HS-27A (cell line): ENCODE data around the gene NUP188.

Source experiments
- DNase-seq: peaks from one replicate; pipeline ENCODE4 v3.0.0-alpha.2; 2012; ENCODE audit warnings: low read depth, missing footprints

Gene NUP188

DNA sequence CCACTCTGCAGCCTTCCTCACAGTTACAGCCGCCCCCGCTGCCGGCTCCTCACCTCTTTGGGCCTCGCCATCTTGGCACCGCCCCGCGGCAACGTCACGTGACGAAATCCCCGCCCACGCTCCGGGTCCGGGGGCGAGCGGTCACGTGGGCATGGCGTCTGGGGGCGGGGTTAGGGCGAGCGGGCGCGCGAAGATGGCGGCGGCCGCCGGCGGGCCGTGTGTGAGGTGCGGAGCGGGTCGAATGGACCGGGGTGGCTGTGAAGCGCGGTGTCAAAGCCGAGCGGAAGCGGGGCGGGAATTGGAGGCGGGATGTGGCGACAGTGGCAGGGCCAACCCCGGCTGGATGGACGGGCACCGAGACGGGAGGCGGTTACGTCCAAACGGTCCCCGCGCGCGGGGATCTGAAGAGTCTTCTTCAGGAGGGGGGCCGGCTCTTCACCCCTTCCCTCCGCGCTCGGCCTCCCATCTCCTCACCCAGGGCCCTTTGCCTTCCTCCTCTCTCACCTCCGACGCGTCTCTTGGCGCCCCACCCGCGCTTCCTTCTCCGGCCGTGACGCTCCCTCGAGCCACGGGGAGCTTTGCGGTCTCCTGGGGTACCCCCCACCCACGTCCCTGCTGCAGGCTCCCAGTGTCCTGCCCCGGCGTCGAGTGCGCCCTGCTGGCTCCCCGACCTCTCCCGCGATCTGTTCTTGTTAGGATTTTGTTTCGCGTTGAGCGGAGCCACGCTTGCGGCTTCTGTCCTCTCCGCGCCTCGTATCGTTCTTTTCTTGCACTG is at the start of gene NUP188, which contains the start of gene DOLK:
TSS of gene NUP188 (plus strand) at position 173 of the 775 bp plus-strand sequence. CDS start at position 194, 21 bp downstream.
TSS of gene DOLK (minus strand) at position 77 of the 775 bp plus-strand sequence. CDS start 300 bp downstream, outside the sequence.
- peak; percentile 71 for DNase-seq

- DNase-seq: no peak
Observed at GRCh38 chr9:128898382-128898781, 49.1 kb upstream of the NUP188 start.

- no peak for DNase-seq
Observed at GRCh38 chr9:128898845-128899565, 48.5 kb upstream of the NUP188 start.

GRCh38 chr9:128899566-128900322 is 47.8 kb upstream of the NUP188 start:
- no peak for DNase-seq

DNA sequence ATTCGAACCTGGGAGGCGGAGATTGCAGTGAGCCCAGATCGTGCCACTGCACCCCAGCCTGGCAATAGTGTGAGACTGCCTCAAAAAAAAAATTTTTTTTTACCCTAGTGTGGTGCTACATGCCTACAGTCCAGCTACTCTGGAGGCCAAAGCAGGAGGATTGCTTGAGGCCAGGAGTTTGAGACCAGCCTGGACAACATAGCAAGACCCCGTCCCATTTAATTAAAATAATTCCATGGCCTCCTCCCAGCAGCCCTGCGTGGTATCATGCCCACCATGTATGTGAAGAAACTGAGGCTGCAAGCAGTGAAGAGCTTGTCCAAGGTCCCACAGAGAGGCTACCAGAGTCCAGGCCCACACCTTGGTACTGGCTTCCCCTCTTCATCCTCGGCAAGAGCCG is 46.1 kb upstream of the NUP188 start:
- no peak for DNase-seq

DNA sequence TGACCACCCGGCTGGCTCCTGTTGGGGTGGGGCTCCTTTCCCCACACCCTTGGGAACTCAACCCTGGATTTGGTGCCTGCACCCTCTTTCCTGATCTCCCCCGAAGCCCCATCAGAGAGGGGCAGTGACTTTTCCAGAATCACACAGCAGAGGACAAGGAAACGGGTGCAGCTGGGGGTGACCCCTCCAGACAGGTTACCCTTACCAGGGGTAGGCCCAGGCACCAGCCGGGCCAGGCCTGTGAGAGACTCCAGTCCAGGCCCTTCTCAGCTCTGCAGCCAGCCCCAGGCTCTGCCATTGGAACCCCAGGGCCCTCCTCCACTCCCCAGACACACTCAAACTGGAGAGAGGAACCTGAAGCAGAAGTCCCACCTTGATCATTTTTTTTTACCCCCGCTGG is 45.7 kb upstream of the NUP188 start:
- no peak for DNase-seq

DNA sequence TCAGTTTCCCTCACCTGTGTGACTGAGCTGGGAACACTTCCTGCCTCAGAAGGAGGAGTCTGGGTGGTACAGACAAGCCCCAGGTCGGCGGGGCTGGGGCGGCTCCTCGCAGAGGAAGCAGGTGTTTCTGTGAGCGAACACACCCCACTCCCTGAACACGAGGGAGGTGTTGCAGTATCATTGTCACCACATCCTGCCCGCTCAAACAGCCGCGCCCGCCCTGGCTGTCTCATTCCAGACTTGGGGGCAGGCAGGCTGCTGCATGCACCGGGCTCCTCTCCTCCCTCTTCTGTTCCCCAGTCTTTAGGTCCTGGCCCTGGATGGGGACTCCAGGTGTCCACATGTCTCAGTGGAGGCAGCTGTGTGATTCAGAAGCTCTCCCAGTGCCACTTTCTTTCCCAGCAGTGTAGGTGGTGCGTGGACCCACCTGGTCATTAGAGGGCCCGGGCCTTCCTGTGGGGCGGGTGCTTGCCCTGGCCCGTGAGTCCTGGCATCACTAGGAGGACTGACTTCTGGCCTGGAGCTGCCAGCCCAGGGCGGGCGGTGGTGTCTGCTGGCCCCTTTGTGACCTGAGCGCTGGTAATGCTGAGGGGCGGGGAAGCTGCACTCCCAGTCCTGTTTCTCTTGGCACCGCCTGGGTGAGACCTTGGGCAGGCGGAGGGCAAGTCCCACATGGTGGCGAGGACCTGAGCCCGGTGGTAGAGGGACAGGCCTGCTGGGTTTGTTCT is 45.0 kb upstream of the NUP188 start:
- no peak for DNase-seq

GRCh38 chr9:128903079-128903461 is 44.4 kb upstream of the NUP188 start:
- no peak for DNase-seq

DNA sequence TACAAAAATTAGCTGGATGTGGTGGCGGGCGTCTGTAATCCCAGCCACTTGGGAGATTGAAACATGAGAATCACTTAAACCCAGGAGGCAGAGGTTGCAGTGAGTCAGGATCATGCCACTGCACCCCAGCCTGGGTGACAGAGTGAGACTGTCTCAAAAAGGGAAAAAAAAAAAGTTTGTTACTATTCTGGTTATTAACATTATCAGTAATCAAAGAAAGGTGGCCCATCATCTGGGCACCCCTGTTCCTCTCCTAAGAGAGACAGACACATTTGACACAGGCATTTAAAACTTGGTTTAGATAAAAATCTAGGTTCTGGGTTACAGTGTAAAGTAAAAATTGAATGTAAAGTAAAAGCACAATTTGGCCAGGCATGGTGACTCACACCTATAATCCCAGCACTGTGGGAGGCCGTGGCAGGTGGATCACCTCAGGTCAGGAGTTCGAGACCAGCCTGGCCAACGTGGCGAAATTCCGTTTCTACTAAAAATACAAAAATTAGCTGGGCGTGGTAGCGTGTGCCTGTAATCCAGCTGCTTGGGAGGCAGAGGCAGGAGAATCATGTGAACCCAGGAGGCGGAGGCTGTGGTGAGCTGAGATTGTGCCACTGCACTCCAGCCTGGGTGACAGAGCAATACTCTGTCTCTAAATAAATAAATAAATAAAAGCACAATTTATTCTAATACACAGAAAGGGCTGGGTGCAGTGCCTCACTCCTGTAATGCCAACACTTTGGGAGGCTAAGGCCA is 43.5 kb upstream of the NUP188 start:
- DNase-seq: no peak

DNA sequence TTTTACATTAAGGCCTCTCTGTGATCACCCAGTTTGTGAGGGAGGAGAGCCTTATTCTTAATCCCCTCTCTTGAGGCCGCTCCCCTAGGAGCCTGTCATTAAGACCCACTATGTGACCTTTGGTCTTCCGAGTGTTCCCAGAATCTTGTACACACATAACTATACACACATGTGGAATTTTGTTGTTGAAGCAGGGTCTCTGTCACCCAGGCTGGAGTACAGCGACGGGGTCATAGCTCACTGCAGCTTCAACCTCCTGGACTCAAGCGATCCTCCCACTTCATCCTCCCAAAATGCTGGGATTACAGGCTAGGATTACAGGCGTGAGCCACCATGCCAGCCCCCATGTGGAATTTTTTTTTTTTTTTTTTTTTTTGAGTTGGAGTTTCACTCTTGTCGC is 41.5 kb upstream of the NUP188 start:
- no peak for DNase-seq

GRCh38 chr9:128906741-128907140 is 40.8 kb upstream of the NUP188 start:
- no peak for DNase-seq

GRCh38 chr9:128908372-128908771 is 39.1 kb upstream of the NUP188 start:
- no peak for DNase-seq

GRCh38 chr9:128909859-128910258 is 37.6 kb upstream of the NUP188 start:
- no peak for DNase-seq

DNA sequence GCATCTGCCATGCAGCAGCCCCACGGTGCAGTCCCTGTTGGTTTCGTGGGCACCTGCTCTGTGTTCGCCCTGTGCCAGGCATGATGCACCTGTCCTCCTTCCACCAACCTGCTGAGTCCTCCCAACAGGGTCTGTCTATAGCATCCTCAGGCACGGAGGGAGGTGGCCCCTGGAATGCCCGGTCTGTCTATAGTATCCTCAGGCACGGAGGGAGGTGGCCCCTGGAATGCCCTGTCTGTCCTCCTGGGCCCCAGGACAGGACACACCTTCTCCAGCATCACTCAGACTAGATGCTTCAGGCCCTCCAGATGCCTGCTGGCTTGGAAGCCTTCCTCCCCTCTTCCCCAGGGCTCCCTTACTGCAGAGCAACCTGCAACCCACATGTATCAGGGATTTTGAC is 36.6 kb upstream of the NUP188 start:
- DNase-seq: no peak

DNA sequence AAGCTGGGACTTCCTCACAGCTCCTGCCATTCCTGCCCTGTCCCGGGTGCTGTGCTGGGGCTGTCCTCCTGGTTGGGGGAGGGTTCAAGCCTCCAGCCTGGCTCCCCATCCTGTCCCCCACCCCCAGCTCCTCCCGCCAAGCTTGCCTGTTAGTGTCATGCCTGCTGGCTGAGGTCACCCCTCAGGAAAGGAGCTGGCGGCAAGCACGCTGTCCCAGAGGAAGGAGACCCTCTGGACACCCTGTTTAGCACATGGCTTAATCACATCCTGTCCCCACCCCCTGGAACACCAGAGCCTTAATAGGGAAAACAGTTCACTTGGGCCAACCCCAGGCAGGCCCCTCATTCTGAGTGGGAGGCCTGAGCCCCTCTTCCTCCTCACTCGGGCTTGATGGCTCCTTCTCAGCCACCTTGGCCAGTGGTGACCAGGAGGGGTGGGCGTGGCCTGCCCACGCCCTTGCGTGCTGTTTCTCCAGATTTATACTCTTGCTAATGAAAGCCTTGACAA is 35.9 kb upstream of the NUP188 start:
- peak; percentile 81 for DNase-seq

- peak; percentile 77 for DNase-seq
Observed at GRCh38 chr9:128912270-128912853, 35.1 kb upstream of the NUP188 start.

GRCh38 chr9:128913048-128913900 is 34.2 kb upstream of the NUP188 start:
- DNase-seq: no peak

DNA sequence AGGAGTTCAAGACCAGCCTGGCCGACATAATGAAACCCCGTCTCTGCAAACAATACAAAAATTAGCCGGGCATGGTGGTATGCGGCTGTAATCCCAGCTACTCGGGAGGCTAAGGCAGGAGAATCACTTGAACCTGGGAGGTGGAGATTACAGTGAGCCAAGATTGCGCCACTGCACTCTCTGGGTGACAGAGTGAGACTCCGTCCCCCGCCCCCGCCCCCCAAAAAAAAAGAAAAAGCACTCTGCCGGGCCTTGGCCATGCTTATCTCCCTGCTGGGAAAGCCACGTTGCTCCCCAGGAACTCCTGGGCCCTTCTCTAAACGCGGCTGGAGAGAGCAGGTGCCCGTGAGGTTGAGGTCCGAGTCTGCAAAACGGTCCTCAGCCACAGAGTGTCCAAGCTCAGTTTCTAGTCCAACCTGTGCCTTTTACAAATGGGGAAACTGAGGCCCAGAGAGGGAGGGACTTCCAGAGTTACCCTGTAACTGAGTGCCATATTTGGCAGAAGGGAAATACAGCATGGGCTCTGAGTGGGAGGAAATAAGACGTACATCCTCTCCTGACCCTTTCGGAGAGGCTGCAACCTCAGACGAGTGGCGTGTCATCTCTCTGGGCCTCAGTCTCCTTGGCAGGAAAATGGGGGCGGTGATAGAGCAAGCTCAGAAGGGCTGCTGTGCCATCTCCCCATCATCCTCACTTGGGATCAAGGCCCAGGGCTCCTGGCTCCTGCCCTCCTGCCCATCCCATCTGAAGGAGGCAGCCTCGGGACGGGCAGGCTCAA is 33.3 kb upstream of the NUP188 start:
- no peak for DNase-seq

GRCh38 chr9:128916204-128916603 is 31.3 kb upstream of the NUP188 start:
- no peak for DNase-seq
